HFF-Myc (cell line): Measurements from ENCODE around the gene CYB561D1.

Experiments used
- DNase-seq: peaks from one replicate; pipeline ENCODE4 v3.0.0-alpha.2; 2011; ENCODE audit warnings: low read depth; ENCODE audit errors: extremely low read depth
- H3K4me3 ChIP-seq: replicated peaks from 2 replicates; pipeline ENCODE4 v1.5.1; 2011; ENCODE audit warnings: low read depth, mild to moderate bottlenecking, control low read depth, low read length
- CTCF ChIP-seq: IDR thresholded peaks from 2 replicates; pipeline ENCODE4 v1.5.1; 2012; ENCODE audit warnings: mild to moderate bottlenecking, low read depth, low read length, control low read depth; ENCODE audit errors: missing control alignments

The CYB561D1 gene

GRCh38 chr1:109542657-109543056 lies 48.8 kb downstream of the CYB561D1 start:
- TF ChIP-seq CTCF = no peak
- H3K4me3 ChIP-seq = no peak overlapping the region
- no peak for DNase-seq

- DNase-seq = no peak
- no peak overlapping the region for H3K4me3 ChIP-seq
- no peak for TF ChIP-seq CTCF
Observed at GRCh38 chr1:109543283-109543987, 49.5 kb downstream of the CYB561D1 start.

GRCh38 chr1:109543988-109544735 lies 50.3 kb downstream of the CYB561D1 start:
- no peak overlapping the region for H3K4me3 ChIP-seq
- no peak for DNase-seq
- TF ChIP-seq CTCF = no peak

- DNase-seq = peak; percentile 78
- peak; percentile 79 for TF ChIP-seq CTCF
- peak overlapping the region; percentile 97; the same call in 1 of the 2 replicates for H3K4me3 ChIP-seq
Observed at GRCh38 chr1:109546311-109547109, 52.6 kb downstream of the CYB561D1 start.

- peak overlapping the region; percentile 97 for H3K4me3 ChIP-seq
- no peak for TF ChIP-seq CTCF
- DNase-seq = no peak
Observed at GRCh38 chr1:109547463-109548320, 53.8 kb downstream of the CYB561D1 start.
